Right lung (tissue), 5 donors: Measurements from ENCODE around the gene MBD4. TPM values are rescaled to one million over a fixed set of nuclear protein-coding genes. Genes with fewer than 3 reads are reported as not detected.
"Not testable (repeated sequence)": the region's sequence is repeated elsewhere in the genome, so short reads cannot be mapped to it uniquely, and the experiment has no call there.

ENCODE experiments used
- DNase-seq, 2 donors: peaks; one replicate each; pipeline ENCODE4 v3.0.0-alpha.2; 2013
- polyA plus RNA-seq, 5 donors: library from polyadenylated mRNA; unstranded; fragments of 120-200 nt; gene quantifications; one replicate each; pipeline versions ENCODE4 v1.2.1 to v1.2.3, GENCODE V29; 2013; ENCODE audit warnings: inconsistent platforms in 1 of 5, low replicate concordance in 1 of 5; ENCODE audit not compliant: insufficient read length in 5 of 5, insufficient read depth in 1 of 5

The MBD4 gene
- polyA plus RNA-seq, 5 donors, result 50.9 to 61.9 (median 58.6) TPM

GRCh38 chr3:129384594-129385323 lies 55.0 kb downstream of the MBD4 start:
- DNase-seq, result no peak

GRCh38 chr3:129384103-129384502 lies 55.6 kb downstream of the MBD4 start:
- not testable (repeated sequence) for DNase-seq

GRCh38 chr3:129383292-129383860 lies 56.4 kb downstream of the MBD4 start:
- DNase-seq, result peak; percentile 25 to 40

- DNase-seq, result no peak
These were observed 57.4 kb downstream of the MBD4 start for GRCh38 chr3:129382366-129382765.

Other genes starting within 250 kb of the MBD4 start
- gene COPG1, start 190.3 kb downstream of the MBD4 start, polyA plus RNA-seq, result 100 to 1,000 TPM; 118 to 162 (median 145) TPM
- 10 to 100 TPM; 40.7 to 45.7 (median 43.4) TPM for gene HMCES, start 161.1 kb downstream of the MBD4 start, polyA plus RNA-seq
- 1 to 10 TPM; 1.7 to 6.2 (median 3.9) TPM for gene EFCAB12, start 11.3 kb downstream of the MBD4 start, polyA plus RNA-seq
- gene IFT122, start 276 bp upstream of the MBD4 start, polyA plus RNA-seq, result 10 to 100 TPM; 56.3 to 70.9 (median 65.3) TPM
- under 1 TPM in 3 of 5 donors, not detected in 2; 0.06 to 0.13 (median 0.08) TPM for gene RHO, start 88.7 kb upstream of the MBD4 start, polyA plus RNA-seq
- not detected for gene H1-8, start 103.2 kb upstream of the MBD4 start, polyA plus RNA-seq
- 100 to 1,000 TPM; 167 to 213 (median 176) TPM for gene PLXND1, start 166.7 kb upstream of the MBD4 start, polyA plus RNA-seq